NCI-H510A treated with DMSO at 0.1 percent for 48 hours (cell line): ENCODE data around the gene MSX1.

Source experiments
- DNase-seq: peaks from one replicate; lab custom pipeline; 2025; lab: John Stamatoyannopoulos, UW

Gene MSX1

DNA sequence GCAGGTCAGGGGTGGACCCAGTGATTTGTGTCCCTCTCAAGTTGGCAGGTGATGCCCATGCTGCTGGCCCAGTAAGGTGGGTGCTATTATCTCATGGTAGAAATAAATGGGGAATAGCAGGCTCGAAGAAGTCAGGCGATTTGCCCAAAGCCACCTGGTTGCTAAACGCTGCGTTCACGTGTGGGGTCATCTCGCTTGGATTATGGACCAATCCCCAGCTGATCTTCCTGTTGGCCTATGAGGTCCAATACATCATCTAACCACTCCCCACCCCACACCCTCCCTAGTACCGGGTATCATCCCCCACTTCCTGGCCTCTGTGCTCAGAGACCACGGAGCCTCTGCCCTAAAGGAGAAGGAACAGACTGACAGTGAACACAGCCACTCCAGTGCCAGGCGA is 18.3 kb upstream of the MSX1 start:
- DNase-seq: no peak

GRCh38 chr4:4842476-4843441 is 16.7 kb upstream of the MSX1 start:
- DNase-seq: no peak

DNA sequence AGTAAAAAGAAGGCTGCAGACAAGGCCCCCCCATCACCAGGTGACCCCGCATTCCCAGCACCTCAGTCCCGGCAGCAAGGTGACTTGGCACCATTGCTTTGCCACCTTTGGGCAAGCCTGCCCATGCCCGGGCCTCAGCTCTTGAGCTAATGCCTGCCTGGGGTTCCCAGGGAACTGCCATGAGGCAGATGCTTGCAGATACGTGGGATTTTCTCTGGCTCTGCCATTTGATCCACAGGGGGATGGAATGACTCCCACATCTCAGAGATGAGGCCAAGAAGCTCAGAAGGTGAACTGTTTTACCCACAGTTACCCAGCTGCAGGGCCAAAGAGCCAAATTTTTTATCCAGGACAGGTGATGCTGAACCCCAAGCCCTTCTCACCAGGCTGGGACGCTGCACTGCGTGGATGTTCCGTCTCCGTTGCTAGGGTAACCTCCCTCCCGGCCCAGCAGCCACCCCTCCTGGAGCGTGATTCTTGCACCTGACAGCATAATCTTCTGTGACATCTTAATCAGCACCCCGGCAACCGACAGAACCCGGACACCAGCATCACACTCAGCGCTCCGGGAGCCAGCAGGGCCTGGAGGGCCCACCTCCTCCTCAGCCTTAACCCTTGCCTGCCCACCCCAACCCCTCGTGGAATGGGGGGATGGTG is 15.7 kb upstream of the MSX1 start:
- DNase-seq: no peak

- DNase-seq: no peak
These were observed 14.4 kb upstream of the MSX1 start for GRCh38 chr4:4845027-4845426.

GRCh38 chr4:4847011-4847410 is 12.5 kb upstream of the MSX1 start:
- DNase-seq: no peak

- no peak for DNase-seq
These were observed 10.9 kb upstream of the MSX1 start for GRCh38 chr4:4848540-4848939.

- DNase-seq: no peak
These were observed 10.4 kb upstream of the MSX1 start for GRCh38 chr4:4849106-4849505.

GRCh38 chr4:4849524-4850193 is 9.8 kb upstream of the MSX1 start:
- DNase-seq: no peak

DNA sequence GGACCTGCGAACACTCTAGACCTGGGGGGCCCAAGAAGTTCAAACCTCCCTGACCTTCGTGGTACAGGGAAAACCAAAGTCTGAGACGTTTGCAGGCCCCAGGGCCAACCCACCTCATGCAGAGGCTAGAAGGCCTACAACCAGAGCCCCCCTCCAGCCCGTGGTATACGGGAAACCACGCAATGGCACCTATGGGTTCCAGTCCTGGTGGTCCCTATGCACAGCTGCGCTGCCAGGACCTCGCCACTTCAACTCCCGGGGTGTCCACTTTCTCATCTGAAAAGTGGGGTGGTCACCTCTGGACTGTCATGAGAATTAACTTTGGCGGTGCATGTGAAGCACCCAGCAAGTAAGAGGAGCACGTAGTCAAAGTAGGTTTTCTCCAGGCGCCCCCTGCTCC is 8.4 kb upstream of the MSX1 start:
- DNase-seq: no peak

- DNase-seq: no peak
These were observed 7.6 kb upstream of the MSX1 start for GRCh38 chr4:4851906-4852305.

DNA sequence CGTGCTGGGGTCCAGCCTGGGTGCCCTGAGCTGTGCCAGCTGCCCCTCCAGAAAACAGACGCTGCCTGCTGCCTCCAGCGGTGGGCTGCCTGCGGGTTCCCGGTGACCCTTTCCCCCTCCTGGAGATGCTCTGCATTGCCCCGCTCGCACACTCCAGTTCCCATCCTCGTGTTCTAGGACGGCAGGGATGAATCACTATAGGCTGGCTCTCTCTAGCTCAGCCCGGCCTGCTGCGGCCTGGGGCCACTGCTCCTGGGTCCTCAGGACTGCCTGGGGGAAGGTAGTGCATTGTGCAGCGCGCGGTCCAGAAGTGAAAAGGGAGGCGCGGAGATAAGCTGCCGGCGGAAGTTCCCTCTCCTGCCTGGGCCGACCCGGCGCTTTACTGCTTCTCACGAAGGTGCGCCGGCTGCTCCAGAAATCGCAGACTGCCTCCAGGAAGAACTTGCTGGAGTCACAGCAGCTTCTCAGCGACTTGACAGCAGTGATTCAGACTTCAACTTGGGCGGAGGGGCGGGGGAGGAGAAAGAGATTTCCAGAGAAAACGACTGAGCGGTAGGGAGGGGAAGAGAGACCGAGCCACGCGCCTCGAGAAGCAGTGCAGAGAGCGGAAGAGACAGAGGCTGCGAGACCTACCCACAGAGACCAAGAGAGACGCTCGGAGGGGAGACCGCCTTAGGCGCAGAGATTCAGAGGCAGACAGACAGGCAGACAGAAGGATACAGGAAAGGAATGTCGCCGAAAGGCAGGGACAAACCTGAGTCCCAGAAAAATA is 6.7 kb upstream of the MSX1 start:
- DNase-seq: no peak

- DNase-seq: no peak
These were observed 6.1 kb upstream of the MSX1 start for GRCh38 chr4:4853371-4853823.

DNA sequence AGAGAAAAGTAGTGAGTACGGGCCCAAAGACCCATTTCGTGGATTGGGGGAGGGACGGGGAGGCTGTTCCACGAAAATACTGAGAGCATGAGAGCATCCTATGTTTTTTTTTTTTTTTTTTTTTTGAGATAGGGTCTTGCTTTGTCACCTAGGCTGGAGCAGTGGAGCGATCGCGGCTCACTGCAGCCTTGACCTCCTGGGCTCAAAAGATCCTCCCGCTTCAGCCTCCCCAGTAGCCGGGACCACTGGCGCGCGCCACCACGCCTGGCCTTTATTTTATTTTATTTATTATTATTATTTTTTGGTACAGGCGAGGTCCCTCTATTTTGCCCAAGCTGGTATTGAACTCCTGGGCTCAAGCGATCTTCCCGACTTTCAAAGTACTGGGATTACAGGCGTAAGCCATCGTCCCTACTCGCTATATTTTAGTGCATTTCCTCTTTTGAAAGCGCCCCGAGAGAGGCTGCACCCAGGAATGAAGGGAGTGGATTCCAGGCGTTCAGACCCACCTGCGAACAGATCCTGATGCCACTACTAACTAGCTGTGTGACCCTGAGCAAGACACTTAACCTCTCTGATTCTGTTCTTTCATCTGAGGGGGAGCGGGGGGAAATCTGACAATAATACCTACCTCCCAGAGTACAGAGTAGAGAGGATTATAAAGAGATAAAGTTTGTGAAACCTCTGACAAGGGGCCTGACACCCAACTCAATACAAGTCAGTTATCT is 5.4 kb upstream of the MSX1 start:
- DNase-seq: no peak

- DNase-seq: no peak
These were observed 4.7 kb upstream of the MSX1 start for GRCh38 chr4:4854649-4855295.

DNA sequence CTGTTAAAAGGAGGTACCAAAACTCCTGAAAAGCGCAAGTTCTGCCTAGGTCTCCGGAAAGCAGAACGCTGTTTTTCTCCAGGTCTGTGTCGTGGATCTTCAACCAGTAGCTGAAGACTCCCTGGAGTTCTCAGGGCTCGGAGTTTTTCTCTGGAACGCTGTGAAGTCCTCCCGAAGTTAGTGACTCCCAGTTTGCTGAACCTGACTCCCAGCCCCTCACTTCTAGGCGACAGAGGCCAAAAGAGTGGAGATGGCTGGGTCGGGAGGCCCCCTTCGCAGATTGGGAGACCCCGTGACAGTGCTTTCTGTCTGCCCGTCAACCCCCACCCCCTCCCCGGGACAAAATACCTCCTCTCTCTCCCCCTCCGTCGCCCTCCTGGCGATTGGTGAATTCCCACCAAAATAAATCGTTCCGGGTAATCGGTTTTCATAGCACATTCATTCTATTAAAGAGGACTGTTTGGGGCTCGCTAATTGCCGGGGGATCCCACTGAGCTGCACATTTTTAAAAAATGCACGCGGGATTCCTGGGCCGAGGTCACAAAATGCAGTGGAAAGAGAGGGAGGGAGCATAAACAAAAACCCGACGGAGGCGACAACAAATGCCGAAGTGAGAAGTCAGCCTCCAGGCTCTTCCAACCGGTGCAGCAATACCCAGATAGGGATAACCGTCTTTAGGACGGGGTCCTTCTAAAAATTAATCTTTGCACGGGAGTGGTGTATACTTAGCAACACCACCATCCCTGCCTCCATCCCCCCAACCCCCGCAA is 4.0 kb upstream of the MSX1 start:
- no peak for DNase-seq

- DNase-seq: no peak
These were observed 3.1 kb upstream of the MSX1 start for GRCh38 chr4:4856071-4857000.

DNA sequence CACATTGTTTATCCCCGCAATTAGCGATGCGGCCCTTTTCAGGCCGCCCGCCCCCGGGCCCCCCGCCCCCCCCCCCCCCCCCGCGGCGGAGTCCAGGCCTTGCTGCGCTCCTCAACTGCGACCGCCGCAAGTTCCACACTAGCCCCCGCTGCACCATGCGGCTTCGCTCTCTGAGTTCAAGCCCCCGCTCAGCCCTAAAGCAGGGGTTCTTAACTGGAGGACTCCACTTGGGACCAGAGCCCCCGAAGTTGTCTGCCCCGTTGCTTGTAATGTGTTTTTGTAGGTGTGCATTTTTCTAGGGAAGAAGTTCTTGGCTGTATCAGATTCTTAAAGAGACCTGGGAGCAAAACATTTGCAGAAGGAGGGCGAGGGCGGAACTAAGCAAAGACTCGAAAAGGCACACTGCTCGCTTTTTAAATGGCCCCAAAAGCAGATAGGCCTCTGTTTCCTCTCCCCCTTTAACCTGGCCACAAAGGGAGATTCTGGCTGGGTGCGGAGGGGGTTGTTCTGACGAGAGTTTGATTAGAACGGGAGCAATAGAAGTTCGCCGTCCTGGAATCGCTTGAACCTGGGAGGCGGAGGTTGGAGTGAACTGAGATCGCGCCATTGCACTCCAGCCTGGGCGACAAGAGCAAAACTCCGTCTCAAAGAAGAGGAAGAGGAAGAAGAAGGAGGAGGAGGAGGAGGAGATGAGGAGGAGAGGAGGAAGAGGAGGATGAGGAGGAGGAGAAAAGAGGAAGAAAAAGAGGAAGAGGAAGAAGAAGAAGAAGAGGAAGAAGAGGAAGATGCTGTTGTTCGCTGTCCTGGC is 2.3 kb upstream of the MSX1 start:
- DNase-seq: no peak
